Loucy (cell line): ENCODE data around the gene PRDM12.

Experiments
- EZH2phosphoT487 ChIP-seq: fragments of 200-600 bp; IDR thresholded peaks from 2 replicates; pipeline ENCODE4 v1.6.1; 2018; ENCODE audit warnings: antibody characterized with exemption, mild to moderate bottlenecking, moderate library complexity, borderline replicate concordance
- TF ChIP-seq, protein P1 (sequence below): fragments of 200-600 bp; sonication (generic); conservative IDR thresholded peaks from 2 replicates; pipeline ENCODE4 v1.5.1; 2014; ENCODE audit warnings: mild to moderate bottlenecking, antibody characterized with exemption, low read length

DNA sequence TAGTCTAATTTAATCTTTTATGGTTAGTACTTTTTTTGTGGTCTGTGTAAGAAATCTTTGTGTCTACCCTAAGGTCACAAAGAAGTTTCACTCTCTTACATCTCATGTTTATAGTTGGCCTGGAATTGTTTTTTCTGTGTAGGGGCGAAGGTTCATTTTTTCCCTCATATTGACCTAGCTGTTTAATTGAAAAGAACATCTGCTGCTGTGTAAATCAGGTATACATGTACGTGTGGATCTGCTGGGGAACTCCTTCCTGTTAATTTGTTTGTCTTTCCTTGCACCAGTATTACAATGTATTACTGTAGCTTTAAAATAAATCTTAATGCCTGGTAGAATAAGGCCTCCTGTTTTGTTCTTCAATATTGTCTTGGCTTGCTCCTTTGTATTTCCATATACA lies 67.0 kb downstream of the PRDM12 start:
- TF ChIP-seq, protein P1, sequence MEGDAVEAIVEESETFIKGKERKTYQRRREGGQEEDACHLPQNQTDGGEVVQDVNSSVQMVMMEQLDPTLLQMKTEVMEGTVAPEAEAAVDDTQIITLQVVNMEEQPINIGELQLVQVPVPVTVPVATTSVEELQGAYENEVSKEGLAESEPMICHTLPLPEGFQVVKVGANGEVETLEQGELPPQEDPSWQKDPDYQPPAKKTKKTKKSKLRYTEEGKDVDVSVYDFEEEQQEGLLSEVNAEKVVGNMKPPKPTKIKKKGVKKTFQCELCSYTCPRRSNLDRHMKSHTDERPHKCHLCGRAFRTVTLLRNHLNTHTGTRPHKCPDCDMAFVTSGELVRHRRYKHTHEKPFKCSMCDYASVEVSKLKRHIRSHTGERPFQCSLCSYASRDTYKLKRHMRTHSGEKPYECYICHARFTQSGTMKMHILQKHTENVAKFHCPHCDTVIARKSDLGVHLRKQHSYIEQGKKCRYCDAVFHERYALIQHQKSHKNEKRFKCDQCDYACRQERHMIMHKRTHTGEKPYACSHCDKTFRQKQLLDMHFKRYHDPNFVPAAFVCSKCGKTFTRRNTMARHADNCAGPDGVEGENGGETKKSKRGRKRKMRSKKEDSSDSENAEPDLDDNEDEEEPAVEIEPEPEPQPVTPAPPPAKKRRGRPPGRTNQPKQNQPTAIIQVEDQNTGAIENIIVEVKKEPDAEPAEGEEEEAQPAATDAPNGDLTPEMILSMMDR: no peak
- TF ChIP-seq EZH2phosphoT487: no peak
